A673 (cell line): ENCODE results near the gene ENOX1.

Source experiments
- EZH2 ChIP-seq: fragments of 200-600 bp; sonication (generic); IDR thresholded peaks from 2 replicates; pipeline ENCODE4 v1.6.1; 2017; ENCODE audit warnings: borderline replicate concordance, low read depth, mild to moderate bottlenecking, mixed read lengths, antibody characterized with exemption, low read length; ENCODE audit not compliant: poor library complexity, severe bottlenecking
- TF ChIP-seq, protein P1 (sequence below): fragments of 300-800, 200-600 bp; sonication (generic); conservative IDR thresholded peaks from 2 replicates; pipeline ENCODE4 v1.5.1; 2017; ENCODE audit warnings: low read depth, mild to moderate bottlenecking, antibody characterized with exemption, low read length, moderate library complexity, mixed read lengths

DNA sequence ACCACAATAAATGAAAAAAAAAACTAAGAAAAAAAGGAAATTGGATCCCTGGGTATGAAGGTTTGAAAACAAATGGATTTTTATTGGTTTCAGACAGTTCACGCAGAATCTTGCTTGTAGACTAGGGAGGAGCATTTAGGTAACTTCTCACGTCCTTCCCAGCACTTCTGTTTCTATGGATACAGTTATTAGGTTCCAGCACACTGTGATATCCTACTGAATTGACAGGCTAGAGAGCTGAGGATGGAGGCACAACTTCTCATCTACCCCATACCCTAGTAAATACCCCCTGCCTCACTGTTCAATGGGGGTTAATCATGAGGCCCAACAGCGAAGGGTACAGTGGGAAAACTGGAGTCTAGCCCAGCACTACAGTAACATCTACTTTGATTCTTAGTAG lies 304.1 kb downstream of the ENOX1 start:
- TF ChIP-seq, protein P1, sequence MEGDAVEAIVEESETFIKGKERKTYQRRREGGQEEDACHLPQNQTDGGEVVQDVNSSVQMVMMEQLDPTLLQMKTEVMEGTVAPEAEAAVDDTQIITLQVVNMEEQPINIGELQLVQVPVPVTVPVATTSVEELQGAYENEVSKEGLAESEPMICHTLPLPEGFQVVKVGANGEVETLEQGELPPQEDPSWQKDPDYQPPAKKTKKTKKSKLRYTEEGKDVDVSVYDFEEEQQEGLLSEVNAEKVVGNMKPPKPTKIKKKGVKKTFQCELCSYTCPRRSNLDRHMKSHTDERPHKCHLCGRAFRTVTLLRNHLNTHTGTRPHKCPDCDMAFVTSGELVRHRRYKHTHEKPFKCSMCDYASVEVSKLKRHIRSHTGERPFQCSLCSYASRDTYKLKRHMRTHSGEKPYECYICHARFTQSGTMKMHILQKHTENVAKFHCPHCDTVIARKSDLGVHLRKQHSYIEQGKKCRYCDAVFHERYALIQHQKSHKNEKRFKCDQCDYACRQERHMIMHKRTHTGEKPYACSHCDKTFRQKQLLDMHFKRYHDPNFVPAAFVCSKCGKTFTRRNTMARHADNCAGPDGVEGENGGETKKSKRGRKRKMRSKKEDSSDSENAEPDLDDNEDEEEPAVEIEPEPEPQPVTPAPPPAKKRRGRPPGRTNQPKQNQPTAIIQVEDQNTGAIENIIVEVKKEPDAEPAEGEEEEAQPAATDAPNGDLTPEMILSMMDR = no peak
- no peak for TF ChIP-seq EZH2
